Measurements from ENCODE around the gene SULF2.

Gene SULF2

DNA sequence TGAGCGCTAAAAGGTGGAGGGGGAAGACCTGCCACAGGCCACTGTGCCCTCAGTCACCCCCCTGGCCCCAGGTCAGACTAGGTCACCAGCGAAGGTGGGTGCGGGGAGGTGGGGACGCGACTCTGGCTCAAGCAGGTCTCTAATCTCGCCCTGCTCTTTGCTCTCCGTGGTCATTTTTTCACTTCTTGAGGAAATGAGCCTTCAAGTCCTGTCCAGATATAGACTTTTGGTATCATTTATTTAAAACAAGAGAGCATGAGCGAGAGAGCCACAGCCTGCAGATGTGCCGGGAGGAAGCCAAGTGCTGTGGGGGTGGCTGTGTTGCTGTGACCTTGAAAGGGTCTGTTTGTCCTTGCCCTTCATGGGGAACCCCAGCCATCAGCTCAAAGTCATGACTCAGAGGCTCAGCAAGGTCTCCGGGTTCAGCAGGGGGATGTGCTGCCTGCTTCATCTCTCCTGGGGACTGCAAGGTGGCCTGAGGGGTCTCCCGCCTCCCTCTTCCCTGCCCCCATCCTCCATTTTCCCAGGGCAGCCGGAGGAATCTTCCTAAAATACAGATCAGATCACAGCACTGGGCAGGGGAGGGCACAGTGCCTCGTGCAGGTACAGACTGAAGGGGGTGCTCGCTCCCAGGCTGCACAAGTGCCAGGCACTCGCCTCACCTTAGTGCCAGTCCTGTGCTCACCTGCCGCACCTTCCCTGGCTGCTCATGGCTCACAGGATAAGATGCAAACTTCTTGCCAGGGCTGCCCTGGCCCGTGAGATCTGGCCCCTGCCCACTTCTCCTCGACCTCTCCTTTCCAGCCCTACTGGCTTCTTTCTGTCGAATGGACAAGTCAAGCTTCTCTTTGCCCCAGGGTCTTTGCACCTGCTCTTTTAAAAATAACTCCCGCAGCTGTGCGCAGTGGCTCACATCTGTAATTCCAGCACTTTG, 26.5 kb downstream of the SULF2 start:
- no peak for DNase-seq

DNA sequence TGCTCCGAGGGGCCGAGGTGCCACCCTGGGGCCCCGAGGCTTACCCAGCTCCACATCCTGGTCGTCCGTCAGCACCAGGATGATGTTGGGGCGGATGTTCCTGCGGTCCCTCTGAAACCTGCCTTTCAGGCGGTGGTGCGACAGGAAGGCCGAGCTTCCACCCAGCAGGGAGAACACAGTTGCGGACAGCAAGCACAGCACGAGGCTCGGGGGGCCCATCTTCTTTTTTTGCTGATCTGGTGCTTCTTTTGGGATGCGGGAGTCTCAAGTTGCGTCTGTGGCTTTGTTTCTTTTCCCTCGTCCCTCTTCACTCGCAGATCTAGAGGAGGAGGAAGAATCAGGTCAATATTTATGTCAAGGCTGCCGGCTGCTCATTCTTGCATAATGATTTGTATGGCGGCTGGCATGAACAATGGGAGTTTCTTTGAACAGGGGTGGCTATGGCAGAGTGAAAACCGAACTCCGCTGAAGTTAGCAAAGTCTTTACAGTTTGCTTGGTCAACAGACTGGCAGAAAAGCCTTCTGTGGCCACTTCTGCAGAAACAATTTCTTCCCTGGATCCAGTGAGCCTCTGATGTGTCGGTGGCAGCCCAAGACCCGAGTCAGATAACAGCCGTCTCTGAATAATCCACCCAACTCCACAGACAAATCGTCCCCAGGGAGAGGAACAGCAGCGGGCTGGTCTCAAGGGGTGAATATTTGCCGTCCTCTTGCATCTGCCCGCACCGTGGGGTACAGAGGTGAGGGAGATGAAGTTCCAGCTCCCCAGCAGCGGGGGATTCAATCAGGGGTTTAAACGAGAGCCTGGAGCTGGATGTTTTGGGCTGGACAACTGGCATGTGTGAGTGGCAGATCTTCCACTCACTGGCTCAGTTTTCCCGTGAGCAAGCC, 27.9 kb downstream of the SULF2 start:
- DNase-seq = no peak

GRCh38 chr20:47754946-47755652, 30.2 kb downstream of the SULF2 start:
- DNase-seq = no peak

DNA sequence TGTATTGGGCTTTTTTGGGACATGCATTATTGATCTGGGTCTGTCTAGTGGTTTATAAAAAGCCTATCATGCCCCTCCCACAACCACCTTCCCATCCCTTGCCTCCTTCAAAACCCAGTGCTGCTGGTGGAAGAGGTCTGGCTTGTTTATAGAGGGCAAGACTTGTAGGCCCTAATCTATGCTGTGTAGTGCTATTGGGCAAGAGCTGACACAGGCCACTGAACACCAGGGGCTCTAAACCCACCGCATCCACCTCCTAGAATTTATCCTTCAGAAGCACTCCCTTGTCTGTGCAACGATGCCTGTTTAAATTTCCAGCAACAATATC, 30.9 kb downstream of the SULF2 start:
- no peak for DNase-seq

GRCh38 chr20:47753576-47754387, 31.5 kb downstream of the SULF2 start:
- no peak for DNase-seq

DNA sequence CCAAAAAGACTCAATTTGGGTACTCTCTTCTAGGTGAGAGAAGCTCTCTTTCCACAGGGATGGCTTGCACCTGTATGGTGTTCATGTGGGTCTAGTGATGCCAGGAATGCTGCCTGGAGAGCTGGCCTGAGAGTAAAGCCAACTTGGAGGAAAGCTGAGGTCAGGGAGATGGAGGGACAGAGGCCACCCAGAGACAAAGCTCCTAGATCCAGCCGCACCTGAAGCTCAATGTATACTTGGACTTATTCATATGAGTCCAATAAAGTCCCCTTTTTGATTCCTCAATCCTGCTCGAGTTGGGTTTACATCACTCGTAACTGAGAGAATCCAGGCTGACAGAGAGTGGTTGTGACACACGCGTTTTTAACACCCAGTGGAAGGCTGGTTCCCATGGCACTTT, 33.8 kb downstream of the SULF2 start:
- no peak for DNase-seq

GRCh38 chr20:47749339-47749738, 35.9 kb downstream of the SULF2 start:
- DNase-seq = no peak

- DNase-seq = no peak
Observed at GRCh38 chr20:47748823-47749222, 36.5 kb downstream of the SULF2 start.

- DNase-seq = no peak
Observed at GRCh38 chr20:47748069-47748468, 37.2 kb downstream of the SULF2 start.

DNA sequence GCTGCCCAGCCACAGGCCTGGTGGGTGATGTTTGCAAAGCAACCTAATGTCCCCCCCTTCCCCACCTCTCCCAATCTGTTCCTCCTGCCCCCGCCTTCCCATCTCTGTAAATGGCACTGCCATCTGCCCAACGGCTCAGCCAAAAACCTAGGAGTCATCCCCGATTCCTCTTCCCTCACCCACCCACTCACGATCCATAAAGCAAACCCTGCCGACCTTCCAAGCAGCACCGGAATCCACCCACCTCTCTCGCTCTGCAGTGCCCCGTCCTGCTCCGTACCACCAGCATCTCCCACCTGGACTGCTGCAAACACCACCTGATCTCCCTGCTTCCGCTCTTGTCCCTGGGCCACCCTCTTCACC, 37.6 kb downstream of the SULF2 start:
- DNase-seq = no peak

DNA sequence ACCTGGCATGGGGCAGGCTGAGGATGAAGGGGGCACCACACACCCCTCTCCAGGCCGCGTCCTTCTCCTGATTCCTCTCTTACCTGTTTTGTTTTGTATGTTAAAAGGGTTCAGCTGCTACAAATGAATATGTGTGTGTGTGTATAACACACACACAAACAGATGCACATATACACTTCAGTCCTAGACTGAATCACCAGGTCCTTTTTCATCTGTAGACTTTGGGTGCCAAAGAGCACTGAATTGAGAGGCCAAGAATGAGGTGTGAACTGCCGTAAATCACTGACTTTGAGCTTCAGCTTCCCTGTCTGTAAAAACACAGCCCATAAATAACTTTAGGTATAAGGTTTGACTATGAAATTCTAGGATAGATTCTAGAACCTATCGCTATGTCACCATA, 40.5 kb downstream of the SULF2 start:
- DNase-seq = no peak

DNA sequence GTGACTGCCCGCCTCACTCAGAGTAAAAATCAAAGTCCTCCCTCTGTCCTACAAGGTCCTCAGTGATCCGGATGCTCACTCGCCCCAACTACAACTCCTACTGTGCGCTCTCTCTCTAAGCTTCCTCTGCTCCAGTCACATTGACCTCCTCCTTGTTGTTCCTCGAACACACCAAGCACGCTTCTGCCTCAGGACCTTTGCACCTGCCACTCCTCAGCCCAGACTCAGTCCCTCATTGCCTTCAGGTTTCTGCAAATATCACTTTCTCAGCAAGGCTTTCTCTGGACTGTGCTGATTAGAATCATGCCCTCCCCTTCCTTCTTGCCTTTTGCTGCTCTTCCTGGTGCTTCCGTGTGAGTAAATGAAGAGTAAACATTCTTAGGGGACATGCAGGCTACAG, 41.6 kb downstream of the SULF2 start:
- no peak for DNase-seq

DNA sequence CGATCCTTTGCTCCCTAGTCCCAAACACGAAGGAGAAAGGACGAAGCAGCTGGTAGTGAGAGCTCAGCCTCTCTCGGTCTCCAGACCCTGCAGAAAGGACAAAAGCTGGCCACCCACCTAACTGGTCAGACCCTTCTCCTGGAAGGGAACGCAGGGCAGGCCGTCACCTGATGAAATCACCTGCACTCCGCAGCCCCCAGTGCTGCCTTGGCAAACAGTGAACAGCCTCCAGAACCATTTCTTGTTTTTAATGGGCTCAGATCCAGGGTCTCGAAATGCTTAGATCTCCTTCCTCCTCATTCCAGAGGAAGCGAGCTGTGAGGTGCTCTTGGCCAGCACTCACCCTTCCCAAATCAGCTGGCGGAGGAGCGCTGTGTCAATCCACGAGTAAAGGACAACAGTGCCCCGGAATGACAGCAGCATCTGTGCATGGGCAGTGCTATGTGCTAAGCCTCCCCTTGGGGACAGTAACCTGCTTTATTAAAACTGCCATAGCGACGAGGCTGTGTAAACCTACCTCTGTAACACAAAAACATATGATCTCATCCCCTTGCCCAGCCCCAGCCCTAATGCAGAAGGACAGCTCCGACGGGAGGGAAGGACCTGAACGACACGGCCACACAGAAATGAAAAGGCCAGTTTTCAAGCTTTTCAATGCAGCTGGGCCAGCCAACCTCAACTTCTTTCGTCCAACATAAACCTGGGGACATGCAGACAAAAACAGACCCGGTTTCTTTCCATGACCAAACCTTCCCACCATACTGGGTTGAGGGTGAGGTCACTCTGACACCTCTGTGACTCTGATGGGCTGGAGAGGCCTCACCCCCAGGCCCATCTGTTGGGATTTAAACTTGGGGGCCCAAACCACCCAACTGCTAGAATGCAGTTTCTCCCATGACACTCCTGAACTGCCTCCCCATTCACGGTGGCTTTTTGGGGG, 43.3 kb downstream of the SULF2 start:
- DNase-seq = no peak

DNA sequence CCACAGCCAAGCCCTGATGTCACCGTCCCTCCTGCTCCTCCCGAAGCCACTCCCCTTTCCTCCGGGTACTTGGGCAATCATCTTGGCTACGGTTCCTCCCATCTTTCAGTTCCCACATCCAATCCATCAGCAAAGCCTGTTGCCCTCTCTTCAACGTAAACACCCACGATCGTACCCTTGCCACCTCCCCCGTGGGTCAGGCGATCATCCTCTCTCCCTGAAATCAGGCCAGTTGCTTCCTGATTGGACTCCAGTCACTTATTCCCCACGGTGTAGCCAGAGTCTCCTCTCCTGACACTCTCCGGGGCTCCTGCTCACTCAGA, 44.5 kb downstream of the SULF2 start:
- DNase-seq = peak; percentile 34 to 86

DNA sequence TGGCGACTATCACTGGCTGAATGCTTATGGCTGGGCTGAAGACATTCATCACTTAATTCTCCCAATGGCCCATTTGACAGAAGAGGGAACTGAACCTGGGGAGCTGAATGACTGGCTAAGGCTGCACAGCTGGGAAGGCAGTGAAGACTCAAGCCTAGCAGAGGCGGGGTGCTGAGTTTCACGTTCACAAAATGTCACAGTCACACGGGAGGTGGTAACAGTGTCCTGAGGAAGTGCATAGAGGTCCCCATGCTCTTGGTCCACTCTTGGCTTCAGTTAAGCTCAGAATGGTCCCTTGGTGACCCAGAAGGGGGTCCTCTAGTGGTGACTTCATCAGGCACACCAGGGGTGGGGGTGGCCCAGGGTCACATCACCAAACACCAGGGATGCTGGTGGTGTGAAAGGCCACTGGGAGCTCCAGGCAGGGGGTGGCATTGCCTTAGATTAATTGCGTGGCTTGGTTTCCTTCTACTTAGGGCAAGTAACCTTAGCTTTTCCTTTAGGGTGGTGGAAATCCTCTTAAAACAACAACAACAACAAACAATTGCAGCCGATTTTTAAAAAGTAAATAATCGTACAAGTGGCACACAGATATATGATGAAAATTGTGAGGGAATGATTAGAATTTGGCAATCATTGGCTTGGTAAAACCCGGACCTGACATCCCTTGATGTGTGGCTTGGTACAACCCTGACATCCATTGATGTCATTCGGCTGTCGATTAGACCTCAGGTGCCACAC, 45.0 kb downstream of the SULF2 start:
- peak in 1 of 2 donors; percentile 36 for DNase-seq

DNA sequence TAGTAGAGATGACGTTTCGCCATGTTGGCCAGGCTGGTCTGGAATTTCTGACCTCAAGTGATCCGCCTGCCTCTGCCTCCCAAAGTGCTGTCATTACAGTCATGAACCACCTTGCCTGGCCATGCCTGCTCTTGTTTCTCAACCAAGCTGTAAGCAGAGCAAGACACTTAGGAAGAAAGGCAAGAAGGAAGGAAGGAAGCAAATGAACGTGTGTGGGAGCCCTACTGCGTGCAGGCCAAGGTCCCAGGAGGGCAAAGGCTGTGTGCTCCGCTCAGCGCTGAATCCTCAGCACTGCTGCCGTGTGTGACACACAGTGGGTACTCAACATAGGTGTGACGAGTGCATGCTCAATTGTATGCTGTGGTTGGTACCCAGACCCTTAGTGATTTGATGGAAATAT, 47.4 kb downstream of the SULF2 start:
- no peak for DNase-seq

DNA sequence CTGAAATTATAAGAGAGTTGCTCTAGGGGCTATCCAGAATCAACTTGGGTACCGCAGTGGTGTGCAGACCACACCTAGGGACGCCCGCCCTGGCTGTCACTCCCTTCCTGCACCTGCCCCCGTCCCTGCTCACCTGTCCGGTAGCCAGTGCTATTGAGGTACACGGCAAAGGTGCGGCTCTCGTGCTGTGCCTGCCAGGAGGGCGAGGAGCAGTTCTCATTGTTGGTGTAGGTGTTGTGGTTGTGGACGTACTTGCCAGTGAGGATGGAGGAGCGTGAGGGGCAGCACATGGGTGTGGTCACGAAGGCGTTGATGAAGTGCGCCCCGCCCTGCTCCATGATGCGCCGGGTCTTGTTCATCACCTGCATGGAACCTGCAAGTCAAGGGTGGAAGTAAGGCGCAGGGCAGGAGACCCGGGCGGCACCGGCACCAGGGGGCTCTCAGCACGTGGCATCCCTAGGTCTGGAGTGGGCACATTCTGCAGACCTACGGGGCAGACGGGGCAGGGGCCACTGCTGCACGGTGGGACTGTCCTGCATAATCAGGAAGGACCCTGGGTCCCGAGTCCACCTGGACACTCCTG, 48.6 kb downstream of the SULF2 start:
- no peak for DNase-seq

DNA sequence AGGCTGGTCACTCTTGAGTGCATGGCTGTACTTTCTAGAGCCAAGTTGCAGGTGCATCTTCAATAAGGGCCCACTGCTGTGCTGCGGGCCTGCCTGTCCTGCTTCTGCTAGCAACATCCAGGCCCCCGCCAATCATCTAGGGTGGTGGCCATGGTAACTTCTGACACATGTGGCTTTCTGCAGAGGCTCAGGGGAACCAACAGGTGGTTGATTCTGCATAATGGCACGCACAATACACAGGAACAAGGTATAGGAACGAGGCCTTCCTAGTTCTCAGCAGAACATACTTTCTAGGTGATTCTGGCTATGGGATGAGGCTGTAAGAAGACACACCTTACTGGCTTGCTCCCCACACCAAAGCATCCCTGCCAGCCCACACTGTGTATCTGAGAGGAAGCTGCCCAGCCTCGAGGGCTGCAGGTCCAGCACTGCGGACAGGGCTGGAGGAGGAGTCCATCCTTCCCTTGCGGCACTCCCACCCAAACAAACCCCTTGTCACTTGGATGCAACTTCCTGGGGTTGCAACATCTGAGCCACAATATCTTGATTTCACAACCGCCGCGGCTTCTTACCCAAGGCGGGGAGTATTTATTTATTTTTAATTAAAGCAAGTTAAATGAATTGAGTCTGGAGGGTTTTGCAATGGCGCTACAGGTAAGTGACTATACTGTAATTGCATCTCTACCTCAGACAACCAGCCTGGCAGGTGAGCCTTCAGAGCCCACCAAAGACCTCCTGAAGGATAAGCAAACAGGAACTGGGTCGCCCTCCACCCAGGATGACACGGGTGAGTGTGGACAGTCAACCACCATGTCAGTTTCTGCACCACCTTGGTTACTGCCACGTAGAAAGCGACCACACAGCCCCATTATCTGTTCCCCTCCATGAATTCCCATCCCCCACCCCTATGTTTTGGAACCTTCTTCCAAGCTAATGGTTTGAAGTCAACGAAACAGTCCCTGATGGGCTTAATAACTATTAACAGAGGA, 49.6 kb downstream of the SULF2 start:
- peak in 1 of 2 donors; percentile 69 for DNase-seq

DNA sequence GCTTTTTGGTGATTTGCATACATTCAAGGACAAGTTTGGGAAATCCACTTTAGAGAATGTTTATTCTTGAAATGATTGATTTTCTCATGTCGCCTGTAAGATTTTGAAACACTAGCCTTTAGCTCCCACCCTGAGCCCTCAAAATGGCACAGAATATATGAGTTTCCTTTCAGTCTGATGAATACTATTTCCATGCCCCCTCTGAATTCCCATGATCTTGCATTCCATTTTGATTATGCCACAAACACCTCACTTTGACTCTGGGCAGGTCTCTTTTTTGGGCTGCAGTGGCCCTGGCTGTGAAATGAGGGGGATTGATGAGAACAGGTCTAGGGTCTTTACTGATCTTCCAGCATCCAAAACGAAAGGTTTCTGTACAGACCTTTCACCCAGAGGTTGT, 50.4 kb downstream of the SULF2 start:
- DNase-seq = no peak

All from CD4-positive, alpha-beta T cell treated with Interleukin-4 for 1 hour (primary cell).